Measurements from ENCODE around the gene OR8G5. TPM values are rescaled to one million over a fixed set of nuclear protein-coding genes. Genes with fewer than 3 reads are reported as not detected.

Gene OR8G5, protein sequence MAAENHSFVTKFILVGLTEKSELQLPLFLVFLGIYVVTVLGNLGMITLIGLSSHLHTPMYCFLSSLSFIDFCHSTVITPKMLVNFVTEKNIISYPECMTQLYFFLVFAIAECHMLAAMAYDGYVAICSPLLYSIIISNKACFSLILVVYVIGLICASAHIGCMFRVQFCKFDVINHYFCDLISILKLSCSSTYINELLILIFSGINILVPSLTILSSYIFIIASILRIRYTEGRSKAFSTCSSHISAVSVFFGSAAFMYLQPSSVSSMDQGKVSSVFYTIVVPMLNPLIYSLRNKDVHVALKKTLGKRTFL
- not detected in 2 replicates for total RNA-seq
- polyA plus RNA-seq = not detected in 2 replicates

DNA sequence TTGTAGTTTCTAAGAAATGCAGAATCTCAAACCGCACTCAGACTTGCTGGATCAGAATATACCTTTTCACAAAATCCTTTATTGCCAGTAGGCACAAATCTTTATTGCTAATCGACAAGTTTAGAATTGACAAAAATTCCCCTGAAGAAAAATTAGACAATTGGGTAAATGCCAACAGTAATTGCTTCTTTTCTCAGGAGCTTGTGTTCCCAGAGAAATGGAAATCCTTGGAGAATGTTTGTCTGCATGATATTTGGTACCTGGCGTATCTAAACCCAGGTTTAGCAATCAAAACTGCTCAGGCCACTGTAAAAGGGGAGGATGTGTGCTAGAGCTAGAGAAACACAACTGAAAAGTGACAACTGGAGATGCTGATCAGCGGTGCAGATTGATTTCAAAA, at the start of gene OR8G5:
Gene OR8G5 (plus strand): TSS at position 301 of the 400 bp plus-strand sequence. CDS start 8,556 bp downstream, outside the sequence.
- Histone ChIP-seq H3K4me3 (no peak within 1 kb of the TSS), H3K27ac (no peak within 1 kb of the TSS), H3K4me2 (no peak within 1 kb of the TSS), H3K36me3 (replicated peaks; ENCODE audit: insufficient read depth, low read depth) (no peaks in the 10 kb centered on the region), H3K4me1 (ENCODE audit: insufficient read depth) (no peaks in the 10 kb centered on the region), H4K20me1 (ENCODE audit: insufficient read depth, poor library complexity, severe bottlenecking) (no peaks in the 10 kb centered on the region), H3K79me2 (no peaks in the 10 kb centered on the region), H3K9me2 (replicated peaks; ENCODE audit: insufficient read depth) (no peaks in the 10 kb centered on the region), H2AFZ (no peak within 1 kb of the TSS), H3K27me3 (no peaks in the 10 kb centered on the region), H3K9me3 (ENCODE audit: low read depth) (no peaks in the 10 kb centered on the region)
- no peak for DNase-seq (ENCODE audit: low spot score)
- 71% methylated on average over 4 of the region's 4 CpGs for WGBS (ENCODE audit: low lambda C conversion rate, missing lambda C conversion rate)
- TF ChIP-seq, protein P1, sequence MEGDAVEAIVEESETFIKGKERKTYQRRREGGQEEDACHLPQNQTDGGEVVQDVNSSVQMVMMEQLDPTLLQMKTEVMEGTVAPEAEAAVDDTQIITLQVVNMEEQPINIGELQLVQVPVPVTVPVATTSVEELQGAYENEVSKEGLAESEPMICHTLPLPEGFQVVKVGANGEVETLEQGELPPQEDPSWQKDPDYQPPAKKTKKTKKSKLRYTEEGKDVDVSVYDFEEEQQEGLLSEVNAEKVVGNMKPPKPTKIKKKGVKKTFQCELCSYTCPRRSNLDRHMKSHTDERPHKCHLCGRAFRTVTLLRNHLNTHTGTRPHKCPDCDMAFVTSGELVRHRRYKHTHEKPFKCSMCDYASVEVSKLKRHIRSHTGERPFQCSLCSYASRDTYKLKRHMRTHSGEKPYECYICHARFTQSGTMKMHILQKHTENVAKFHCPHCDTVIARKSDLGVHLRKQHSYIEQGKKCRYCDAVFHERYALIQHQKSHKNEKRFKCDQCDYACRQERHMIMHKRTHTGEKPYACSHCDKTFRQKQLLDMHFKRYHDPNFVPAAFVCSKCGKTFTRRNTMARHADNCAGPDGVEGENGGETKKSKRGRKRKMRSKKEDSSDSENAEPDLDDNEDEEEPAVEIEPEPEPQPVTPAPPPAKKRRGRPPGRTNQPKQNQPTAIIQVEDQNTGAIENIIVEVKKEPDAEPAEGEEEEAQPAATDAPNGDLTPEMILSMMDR (IDR thresholded peaks at IDR 0.05; ENCODE audit: poor library complexity) = no peak
- TF ChIP-seq EZH2phosphoT487 (IDR thresholded peaks at IDR 0.05; ENCODE audit: low read depth, severe bottlenecking, unreplicated experiment) (no peak), EZH2 (IDR thresholded peaks at IDR 0.05; ENCODE audit: borderline replicate concordance) (no peak)

DNA sequence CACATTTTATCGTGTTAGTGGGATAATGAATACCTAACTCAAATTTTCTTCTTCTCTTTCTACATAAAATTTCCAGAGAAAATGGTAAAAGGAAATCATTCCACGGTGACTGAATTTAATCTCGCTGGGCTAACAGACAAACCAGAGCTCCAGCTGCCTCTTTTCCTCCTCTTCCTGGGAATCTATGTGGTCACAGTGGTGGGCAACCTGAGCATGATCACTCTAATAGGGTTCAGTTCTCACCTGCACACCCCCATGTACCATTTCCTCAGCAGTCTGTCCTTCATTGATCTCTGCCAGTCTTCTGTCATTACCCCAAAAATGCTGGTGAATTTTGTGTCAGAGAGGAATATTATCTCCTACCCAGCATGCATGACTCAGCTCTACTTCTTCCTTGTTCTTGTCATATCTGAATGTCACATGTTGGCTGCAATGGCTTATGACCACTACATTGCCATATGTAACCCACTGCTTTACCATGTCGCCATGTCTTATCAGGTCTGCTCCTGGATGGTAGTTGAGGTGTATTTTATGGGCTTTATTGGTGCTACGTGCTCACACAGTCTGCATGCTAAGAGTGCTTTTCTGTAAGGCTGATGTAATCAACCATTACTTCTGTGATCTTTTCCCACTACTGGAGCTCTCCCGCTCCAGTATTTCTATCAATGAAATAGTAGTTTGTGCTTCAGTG, 48.9 kb upstream of the OR8G5 start:
- H3K9me2 ChIP-seq (replicated peaks; ENCODE audit: insufficient read depth) = no peaks in the 10 kb centered on the region
- no peak overlapping the region for H3K4me3 ChIP-seq
- no peak overlapping the region for H3K4me2 ChIP-seq
- no peak overlapping the region for H2AFZ ChIP-seq
- no peaks in the 10 kb centered on the region for H3K27me3 ChIP-seq
- no peaks in the 10 kb centered on the region for H3K9me3 ChIP-seq (ENCODE audit: low read depth)
- H3K4me1 ChIP-seq (ENCODE audit: insufficient read depth) = no peaks in the 10 kb centered on the region
- no peaks in the 10 kb centered on the region for H3K36me3 ChIP-seq (replicated peaks; ENCODE audit: insufficient read depth, low read depth)
- 77% methylated on average over 6 of the region's 6 CpGs for WGBS (ENCODE audit: low lambda C conversion rate, missing lambda C conversion rate)
- H4K20me1 ChIP-seq (ENCODE audit: insufficient read depth, poor library complexity, severe bottlenecking) = no peaks in the 10 kb centered on the region
- H3K79me2 ChIP-seq = no peaks in the 10 kb centered on the region
- TF ChIP-seq, protein P1 (IDR thresholded peaks at IDR 0.05; ENCODE audit: poor library complexity) = no peak
- TF ChIP-seq EZH2 (IDR thresholded peaks at IDR 0.05; ENCODE audit: borderline replicate concordance) = no peak
- no peak for TF ChIP-seq EZH2phosphoT487 (IDR thresholded peaks at IDR 0.05; ENCODE audit: low read depth, severe bottlenecking, unreplicated experiment)
- no peak overlapping the region for H3K27ac ChIP-seq
- DNase-seq (ENCODE audit: low spot score) = no peak

DNA sequence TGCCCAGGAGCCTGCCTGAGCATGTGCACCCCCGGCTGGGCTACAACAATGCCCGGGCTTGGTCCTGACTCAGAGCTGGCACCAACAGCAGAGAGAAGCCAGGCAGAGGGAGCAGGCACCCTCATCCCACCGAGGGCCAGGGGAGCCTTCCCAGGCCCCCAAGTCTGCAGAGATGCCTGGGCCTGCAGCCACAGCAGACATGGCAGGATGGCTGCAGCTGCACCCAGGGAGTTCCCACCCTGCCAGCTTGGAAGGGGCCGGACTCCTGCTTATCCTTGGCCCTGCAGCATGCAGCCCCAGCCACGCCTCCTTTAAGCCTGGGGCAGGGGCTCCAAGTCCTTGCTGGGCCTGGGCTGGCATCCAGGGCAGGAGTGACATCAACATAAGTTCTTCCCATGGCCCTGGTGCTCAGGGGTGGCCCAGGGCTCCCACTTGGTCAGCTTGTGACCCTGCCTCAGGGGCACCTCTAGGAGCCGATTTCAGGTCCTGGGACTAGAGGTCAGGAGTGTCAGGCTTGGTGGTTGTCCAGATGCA, 46.3 kb upstream of the OR8G5 start:
- TF ChIP-seq, protein P1 (IDR thresholded peaks at IDR 0.05; ENCODE audit: poor library complexity) = no peak
- TF ChIP-seq EZH2phosphoT487 (IDR thresholded peaks at IDR 0.05; ENCODE audit: low read depth, severe bottlenecking, unreplicated experiment) = no peak
- no peak for TF ChIP-seq EZH2 (IDR thresholded peaks at IDR 0.05; ENCODE audit: borderline replicate concordance)
- no peaks in the 10 kb centered on the region for H3K36me3 ChIP-seq (replicated peaks; ENCODE audit: insufficient read depth, low read depth)
- no peak overlapping the region for H2AFZ ChIP-seq
- no peaks in the 10 kb centered on the region for H3K4me1 ChIP-seq (ENCODE audit: insufficient read depth)
- H3K27me3 ChIP-seq = no peaks in the 10 kb centered on the region
- no peaks in the 10 kb centered on the region for H4K20me1 ChIP-seq (ENCODE audit: insufficient read depth, poor library complexity, severe bottlenecking)
- 91% methylated on average over 6 of the region's 6 CpGs for WGBS (ENCODE audit: low lambda C conversion rate, missing lambda C conversion rate)
- no peaks in the 10 kb centered on the region for H3K9me2 ChIP-seq (replicated peaks; ENCODE audit: insufficient read depth)
- H3K4me3 ChIP-seq = no peak overlapping the region
- no peak overlapping the region for H3K4me2 ChIP-seq
- no peaks in the 10 kb centered on the region for H3K79me2 ChIP-seq
- DNase-seq (ENCODE audit: low spot score) = no peak
- no peak overlapping the region for H3K27ac ChIP-seq
- H3K9me3 ChIP-seq (ENCODE audit: low read depth) = no peaks in the 10 kb centered on the region
